Skin epidermis (tissue), 12 donors: ENCODE measurements around the gene TSTD1.
A peak's percentile ranks its signal among the peaks of the same experiment; 100 is the strongest.
"Not testable (repeated sequence)": the region's sequence is repeated elsewhere in the genome, so short reads cannot be mapped to it uniquely, and the experiment has no call there.

ENCODE experiments used
- H3K27ac ChIP-seq, 21 experiments: fragments of 200-600 bp; sonication (generic) in 11 of 21; one replicate each; pipeline ENCODE4 v1.5.0; 2020; ENCODE audit warnings: mild to moderate bottlenecking in 3 of 21, inconsistent platforms in 2 of 21, moderate library complexity in 2 of 21
- H3K4me3 ChIP-seq, 7 experiments: fragments of 200-600 bp; sonication (generic) in 2 of 7; one replicate each; pipeline ENCODE4 v1.5.0; 2020; ENCODE audit warnings: inconsistent platforms in 2 of 7, mild to moderate bottlenecking in 2 of 7, moderate library complexity in 1 of 7

Gene TSTD1

DNA sequence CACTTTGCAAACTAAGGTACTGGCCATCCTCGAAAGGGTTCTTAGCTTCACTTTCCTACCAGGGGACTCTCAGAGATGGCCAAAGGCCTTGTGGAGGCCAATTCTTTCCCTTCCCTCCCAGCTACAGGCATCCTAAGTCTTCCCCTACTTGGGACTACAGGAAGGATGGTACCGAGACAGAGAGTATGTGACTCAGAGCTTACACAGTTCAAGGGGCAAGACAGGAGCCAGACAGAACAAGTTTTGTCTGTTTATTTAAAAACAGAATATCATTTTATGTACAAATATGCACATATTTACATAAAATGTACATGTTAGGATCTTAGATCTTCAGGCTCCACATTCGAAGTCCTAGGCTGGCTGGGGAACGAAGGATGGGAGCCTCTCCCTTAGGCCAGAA lies 32.0 kb upstream of the TSTD1 start:
- H3K27ac ChIP-seq, result peak overlapping the region in 9 of 21 experiments; percentile 28 to 99 (median 91)
- no peak overlapping the region for H3K4me3 ChIP-seq

DNA sequence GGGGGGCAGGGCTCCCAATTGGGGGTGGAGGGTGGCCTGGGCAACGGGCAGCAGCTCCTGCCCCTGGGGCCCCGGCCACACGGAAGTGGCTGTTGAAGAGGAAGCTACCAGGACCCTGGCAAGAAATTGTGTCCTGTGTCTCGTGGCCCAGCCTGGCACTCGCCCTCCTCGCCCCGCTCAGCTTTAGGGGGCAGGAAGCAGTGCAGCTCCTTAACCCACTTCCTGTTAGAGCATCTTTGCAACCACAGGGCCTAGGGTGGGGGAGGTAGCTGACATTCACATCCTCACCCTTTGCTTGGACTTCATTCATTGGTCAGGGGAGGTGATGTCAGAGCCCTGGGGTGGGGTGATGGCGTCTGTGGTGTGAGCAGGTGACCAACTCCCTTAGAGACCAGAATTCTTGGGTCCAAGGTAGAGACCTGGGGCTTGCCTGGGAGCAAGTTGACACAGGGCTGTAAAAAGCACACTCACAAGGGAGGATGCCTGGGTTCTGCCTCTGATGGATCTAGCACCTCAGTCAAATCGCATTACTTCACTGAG lies 31.0 kb upstream of the TSTD1 start, which contains the start of gene ARHGAP30:
Gene ARHGAP30, minus strand, starts transcription at position 161 of the 540 bp plus-strand sequence. CDS start 267 bp downstream, outside the sequence.
- Histone ChIP-seq H3K27ac (peak within 1 kb of the TSS; percentile 52 to 99 (median 89)), H3K4me3 (peak within 1 kb of the TSS; percentile 38 to 53 (median 47))

DNA sequence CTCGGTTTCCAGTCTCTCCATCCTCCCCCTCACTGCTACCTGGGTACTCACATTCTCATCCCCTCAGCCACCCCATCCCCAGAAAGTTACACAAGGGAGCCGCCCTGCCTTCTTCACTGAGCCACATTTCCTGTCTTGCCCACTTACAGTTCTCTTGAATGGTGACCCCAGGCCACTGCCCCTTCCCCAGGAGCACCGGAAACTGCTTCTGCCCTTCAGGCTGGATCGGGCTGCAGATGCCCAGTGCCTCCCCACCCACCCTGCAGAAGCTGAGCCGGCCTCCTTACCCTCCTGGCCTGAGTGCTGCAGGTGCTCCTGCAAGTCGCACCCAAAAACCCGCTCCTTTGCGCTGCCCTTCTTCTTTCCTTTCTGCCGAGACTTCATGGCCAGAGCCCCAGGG lies 30.5 kb upstream of the TSTD1 start:
- H3K27ac ChIP-seq, result peak overlapping the region; percentile 52 to 99 (median 89)

DNA sequence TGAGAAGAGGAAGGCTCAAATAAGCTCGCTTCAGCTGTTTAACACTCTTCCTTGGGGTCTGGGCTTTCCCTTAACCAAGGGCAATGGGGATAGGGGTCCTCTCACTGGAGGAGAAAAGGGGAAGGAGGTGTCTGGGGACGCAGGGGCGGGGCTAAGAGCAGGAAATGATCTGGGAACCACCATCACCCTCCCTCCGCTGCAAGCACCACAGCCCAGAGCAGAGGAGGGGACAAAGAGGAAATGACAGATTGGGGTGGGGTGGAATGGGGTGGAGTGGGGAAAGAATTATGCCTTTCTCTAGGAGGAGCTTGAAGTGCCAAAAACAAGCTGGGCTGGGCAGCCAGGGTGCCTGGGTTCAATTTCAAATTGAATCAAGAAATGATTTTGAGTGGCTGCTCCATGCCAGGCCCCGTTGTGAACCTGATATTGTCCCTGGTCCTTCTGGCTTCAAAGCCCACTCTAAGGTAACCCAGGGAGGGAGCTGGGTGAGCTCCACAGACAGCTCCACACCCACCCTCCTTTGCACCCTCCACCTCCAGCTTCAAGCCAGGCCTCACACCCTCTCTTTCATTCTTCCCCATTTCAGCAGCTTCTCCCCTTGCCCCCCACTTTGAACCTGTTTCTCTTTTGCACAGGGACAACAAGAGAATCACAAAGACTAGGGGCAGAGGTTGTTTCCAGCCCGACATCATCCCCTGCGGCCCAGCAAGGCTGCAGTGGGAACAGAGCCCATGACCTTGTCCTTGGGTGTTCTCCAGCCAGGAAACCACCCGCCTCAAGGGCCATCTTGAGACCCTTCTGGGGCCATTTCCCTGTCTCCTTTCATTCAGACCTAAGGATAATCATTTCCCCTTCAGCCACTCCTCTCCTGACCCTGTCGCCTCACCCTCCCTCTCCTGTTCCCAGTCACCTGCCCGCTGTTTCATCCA lies 29.8 kb upstream of the TSTD1 start:
- Histone ChIP-seq H3K27ac (peak overlapping the region; percentile 52 to 99 (median 89)), H3K4me3 (peak overlapping the region; percentile 38 to 53 (median 47))

More for the DNA sequence above, 30.5 kb upstream of the TSTD1 start:
- peak overlapping the region; percentile 38 to 53 (median 47) for H3K4me3 ChIP-seq

DNA sequence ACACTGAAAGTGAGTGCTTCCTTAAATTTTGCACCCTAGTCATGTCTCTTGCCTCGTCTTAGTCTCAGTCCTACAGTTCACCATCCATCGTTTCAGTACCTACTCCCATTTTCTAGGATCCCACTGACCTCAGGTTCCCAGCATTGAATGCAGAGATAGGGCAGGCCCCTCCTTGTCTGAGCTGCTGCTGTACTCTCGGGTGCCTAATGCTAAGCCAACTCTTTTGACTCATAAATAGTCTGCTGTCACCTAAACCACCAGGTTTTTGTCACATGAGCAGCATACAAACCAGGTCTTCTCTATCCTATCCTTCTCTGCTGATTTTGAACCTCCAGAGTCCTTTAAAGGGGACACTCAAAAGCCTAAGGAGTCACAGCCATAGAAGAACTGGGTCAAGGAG lies 27.9 kb upstream of the TSTD1 start:
- Histone ChIP-seq H3K27ac (peak overlapping the region in 5 of 21 experiments; percentile 23 to 99 (median 90)), H3K4me3 (peak overlapping the region in 1 of 7 experiments; percentile 53)

DNA sequence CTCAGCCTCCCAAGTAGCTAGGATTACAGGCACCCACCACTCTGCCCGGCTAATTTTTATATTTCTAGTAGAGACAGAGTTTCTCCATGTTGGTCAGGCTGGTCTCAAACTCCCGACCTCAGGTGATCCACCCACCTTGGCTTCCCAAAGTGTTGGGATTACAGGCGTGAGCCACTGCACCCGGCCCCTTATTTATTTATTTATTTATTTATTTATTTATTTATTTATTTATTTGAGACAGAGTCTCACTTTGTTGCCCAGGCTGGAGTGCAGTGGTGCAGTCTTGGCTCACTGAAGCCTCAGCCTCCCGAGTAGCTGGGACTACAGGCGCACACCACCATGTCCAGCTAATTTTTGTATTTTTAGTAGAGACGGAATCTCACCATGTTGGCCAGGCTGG lies 26.9 kb upstream of the TSTD1 start:
- not testable (repeated sequence) for H3K4me3 ChIP-seq, H3K27ac ChIP-seq

DNA sequence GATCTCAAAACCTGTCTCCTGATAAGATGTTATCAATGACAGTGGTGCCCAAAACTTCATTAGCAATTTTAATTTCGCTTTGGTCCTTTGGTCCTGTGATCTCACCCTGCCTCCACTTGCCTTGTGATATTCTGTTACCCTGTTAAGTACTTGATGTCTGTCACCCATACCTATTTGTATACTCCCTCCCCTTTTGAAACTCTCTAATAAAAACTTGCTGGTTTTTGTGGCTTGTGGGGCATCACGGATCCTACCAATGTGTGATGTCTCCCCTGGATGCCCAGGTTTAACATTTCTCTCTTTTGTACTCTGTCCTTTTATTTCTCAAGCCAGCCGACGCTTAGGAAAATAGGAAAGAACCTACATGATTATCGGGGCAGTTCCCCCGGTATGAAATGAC lies 25.2 kb upstream of the TSTD1 start:
- not testable (repeated sequence) for H3K4me3 ChIP-seq, H3K27ac ChIP-seq

DNA sequence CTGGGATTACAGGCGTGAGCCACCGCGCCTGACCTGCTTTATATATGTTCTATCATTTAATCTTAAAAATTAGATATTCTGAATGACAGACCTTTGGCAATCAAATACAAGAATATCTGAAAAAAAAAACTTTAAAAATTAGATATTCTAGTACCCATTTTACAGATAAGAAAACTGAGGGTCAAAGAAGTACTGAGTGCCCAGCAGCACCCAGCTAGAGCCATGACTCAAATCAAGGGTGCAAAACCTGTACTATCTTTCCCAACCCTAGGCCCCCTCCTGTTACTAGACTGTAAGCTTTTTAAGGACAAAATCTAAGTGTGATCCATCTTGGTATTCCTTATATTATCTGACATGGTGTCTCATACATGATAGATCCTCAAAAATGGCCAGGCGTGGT lies 22.7 kb upstream of the TSTD1 start:
- Histone ChIP-seq H3K4me3 (no peak overlapping the region), H3K27ac (no peak overlapping the region)

DNA sequence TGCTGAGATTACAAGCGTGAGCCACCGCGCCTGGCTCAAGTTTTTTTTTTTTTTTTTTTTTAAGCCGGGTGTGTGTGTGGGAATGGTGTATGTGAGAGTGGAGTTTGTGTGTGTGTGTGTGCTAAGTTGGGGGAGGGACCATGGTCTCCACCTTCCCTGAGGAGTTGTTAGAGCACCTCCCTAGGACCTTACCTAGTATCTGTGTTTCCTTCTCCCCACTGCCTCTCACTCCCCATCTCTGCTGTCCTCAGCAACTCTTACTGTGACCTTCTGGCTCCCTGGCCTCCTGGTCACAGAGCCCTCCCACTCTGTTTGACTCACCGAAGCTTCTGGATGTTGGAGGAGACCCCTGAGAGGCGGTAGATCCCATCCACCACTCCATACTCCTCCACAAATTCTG lies 20.5 kb upstream of the TSTD1 start:
- Histone ChIP-seq H3K27ac (no peak overlapping the region), H3K4me3 (no peak overlapping the region)

DNA sequence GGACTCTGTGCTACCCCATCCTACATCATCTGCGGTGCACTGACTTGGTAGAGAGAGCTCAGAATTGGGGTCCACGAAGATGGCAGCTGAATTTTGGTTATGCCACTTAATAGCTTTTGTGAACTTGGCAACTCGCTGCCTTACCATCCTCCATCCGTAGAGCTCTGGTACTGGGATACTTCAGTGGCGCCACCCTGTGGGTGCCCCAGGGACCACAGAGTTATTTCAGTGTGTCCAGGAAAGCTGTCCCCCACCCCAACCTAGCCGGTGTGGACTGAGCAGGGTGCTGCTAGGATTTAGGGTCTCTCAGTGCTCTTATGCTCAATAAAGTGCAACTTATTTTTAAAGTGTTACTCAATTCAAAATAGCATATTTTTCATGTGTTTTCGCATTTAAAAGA lies 16.0 kb upstream of the TSTD1 start:
- Histone ChIP-seq H3K27ac (no peak overlapping the region), H3K4me3 (no peak overlapping the region)

DNA sequence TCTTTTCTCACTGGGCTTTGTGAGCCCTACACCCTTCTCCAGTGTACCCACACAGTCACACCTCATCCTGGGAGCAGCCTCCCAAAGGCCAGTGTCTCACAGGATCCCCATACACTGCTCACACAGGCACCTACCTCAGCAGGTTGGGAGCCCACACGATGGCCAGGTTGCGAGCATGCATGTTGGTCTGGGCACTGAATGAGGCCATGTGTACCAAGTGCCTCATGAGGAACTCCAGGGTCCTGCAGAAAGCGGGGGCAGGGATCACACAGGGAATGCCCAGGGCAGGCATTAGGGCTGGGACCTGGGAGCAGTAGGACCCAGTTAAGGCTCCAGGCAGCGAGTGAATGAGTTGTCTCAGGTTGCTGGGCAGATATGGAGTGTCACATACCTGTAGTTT lies 15.5 kb upstream of the TSTD1 start:
- H3K4me3 ChIP-seq, result no peak overlapping the region
- no peak overlapping the region for H3K27ac ChIP-seq

DNA sequence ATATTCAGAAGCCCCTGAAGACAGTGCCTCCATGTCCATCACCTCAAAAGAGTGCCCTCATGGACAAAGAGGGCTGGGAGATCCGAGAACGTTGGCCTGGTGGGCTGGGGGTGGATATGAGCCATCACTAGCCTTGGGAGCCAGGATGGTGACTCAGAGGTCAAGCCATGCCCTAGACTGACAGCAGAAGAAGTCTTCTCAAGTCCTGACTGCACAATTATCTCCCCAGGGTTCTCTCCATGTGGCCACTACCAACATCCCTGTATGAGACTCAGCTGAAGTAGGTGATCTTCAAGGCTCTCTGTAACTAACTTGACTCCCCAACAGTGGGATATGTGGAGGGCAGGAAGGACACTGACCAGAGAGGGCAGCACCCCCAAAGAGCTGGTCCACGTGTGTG lies 14.1 kb upstream of the TSTD1 start:
- Histone ChIP-seq H3K4me3 (no peak overlapping the region), H3K27ac (no peak overlapping the region)

DNA sequence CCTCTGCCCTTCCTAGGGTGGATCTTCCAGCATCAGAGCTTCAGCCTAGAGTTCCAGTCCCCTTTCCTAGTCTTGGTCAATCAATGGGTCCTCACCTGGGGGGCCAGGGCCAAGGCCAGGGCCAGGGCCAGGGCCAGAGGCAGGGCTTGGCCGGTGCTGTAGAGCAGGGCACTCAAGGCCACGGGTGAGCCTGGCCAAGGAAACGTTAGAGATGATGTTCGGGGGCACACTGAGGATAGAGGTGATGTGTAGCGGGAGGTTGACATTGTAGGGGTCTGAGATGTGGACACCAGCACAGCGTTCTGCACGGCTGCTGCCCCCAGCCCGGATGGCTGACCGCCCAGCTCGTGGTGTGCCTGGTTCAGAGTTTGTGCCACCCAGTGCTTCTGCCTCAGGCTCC lies 12.5 kb upstream of the TSTD1 start:
- Histone ChIP-seq H3K27ac (no peak overlapping the region), H3K4me3 (no peak overlapping the region)

DNA sequence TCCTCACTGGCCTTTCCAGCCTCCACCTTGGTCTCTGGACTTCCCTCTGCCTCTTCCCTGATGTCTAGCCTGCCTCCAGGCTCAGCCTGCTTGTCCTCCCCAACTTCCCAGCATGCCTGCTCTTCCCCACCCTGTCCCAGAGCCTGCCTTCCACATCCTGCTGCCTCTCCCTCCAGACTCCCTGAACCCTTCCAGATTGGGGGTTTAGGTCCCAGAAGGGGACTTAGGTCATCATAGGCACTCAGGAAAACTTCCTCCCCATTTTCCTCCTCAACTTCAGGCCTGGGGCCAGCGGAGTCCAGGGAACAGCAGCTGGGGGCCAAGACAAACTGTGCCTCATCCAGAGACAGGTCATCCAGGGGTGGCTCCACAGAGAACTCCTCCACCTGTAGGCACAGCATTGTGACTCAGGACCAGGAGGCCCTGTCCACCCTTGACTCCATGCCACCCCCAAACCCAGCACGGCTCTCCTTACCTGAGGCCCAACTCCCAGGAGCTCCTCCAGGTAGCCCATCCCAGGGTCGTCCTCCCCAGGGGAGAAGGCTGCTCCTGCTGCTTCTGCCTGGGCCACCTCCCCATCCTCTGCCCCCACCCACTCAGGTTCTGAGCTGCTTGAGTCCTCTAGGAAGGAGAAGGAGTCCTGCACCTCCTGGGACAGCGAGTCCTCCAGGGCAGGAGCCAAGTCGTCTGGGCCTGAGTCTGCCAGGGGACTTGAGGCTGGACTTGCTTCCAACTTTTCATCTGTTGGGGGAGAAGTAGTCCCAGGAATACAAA lies 10.4 kb upstream of the TSTD1 start:
- no peak overlapping the region for H3K4me3 ChIP-seq

DNA sequence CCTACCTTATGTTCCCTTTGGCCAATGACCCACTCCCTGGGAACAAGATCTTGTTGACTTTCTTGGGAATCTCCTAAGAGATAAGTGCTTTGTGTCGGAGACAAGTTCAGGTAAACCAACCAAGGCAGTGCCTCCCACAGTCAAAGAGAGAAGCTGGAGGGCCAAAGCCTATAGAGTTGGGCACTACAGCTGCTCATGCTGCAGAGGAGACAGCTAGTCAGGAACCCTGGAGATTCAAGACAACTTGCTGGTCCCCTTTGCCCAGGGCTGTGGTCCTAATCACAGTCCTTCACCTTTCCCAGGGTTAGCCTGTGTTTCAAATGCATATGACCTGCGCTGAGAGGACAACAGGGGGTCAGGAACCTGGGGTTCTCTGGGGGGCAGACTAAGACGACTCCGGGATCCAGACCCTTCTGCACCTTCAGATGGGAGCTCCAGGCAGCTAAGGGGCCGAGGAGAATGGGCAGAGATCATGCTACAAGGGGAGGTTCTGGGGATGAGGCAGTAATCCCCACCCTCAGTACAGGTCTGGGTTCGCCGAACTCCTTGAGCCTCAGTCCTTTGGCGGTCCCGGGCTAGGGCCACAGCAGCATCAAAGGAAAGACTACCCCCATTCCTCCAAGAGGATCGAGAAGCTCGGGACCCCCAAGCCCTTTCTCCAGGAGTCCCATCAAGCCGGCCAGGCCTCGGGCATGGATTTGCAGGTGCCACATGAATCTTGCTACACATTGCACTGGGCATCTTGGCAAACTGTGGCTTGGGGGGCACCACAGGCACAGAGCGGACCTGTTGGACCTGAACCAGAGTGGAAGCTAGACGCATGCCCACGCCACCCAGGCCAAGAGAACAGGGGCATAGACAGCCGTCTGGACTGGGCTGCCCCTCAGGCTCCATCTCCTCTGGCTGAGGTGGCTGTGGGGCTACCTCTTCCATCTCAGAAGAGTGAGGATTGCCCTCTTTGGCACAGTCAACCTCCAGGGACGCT lies 9.0 kb upstream of the TSTD1 start:
- Histone ChIP-seq H3K27ac (peak overlapping the region in 12 of 21 experiments; percentile 34 to 99 (median 93)), H3K4me3 (no peak overlapping the region)

More for the DNA sequence above, 10.4 kb upstream of the TSTD1 start:
- H3K27ac ChIP-seq, result peak overlapping the region in 2 of 21 experiments; percentile 3 to 14

DNA sequence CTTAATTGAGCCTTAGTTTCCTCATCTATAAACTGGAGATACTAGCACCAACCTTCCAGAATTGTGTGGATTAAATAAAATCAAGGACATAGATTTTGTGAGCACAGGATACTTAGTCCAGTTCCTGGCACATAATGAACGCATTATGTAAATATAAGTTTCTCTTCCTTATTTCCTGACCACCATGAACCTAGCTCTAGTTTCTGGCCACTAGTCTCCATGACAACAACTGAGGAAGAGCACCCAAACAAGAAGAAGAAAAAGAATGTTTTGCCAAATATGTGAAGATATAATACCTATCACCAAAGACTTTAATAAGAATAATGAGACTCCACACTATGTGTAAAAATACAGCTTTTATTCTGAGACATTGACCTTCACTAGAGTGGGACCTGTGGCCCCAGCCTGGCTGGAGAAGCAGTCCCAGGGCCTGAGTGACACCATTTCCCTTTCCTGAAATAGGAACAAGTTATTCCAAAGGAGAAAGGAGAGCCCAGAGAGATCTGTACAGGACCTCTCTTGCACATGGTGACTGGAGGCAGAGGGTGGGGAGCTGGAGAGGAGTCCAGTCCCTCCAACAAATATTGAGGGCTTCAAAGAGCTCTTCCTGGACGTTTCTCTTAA lies 8.0 kb upstream of the TSTD1 start:
- Histone ChIP-seq H3K4me3 (peak overlapping the region; percentile 62 to 97 (median 80)), H3K27ac (peak overlapping the region in 20 of 21 experiments; percentile 84 to 99 (median 95))

DNA sequence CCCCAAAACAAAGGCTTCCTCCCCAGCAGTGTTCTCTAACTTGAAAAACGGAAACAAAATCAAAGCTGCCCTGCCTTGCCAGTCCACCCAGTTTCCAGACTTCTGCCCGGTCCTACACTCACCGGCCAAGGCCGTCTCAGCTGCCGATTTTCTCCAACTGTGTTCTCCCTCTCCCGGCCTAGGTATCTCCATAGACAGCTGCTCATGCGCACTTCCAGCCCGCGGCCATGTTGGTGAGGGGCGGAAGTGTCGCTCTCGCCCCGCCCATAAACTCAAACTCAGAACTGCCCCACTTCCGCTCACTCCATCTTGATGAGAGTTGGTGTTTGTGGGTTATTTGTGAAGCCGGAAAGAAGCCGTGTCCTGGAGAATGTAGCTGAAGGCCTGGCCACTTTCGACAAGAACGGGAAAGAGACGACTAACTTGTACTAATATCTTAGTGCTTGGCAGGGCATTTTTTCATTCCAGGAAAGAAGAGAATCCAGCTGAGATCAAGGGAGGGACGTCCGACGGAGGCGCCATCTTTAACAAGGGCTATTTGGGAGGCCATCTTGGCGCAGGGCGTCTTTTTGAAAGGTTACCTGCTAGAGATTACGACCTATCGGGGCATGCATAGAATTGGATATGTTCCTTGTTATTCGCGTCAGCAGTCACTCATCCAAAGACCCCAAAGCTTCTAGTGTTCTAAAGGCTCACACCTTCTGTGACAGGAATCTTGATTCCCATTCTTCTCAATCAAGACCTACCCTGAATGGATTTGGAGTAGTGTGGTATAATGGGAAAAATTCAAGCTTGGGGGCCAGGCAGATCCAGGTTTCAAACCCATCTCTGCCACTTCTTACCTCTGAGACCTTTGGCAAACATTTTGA lies 7.2 kb upstream of the TSTD1 start, which contains the start of gene USF1:
Gene USF1, minus strand, starts transcription at position 242 of the 869 bp plus-strand sequence. CDS start 2,702 bp downstream, outside the sequence.
- peak within 1 kb of the TSS; percentile 62 to 97 (median 80) for H3K4me3 ChIP-seq
- peak within 1 kb of the TSS; percentile 60 to 99 (median 95) for H3K27ac ChIP-seq
